Epithelial cell of prostate (primary cell): ENCODE data around the gene FKRP.
"Not testable (repeated sequence)": the region's sequence is repeated elsewhere in the genome, so short reads cannot be mapped to it uniquely, and the experiment has no call there.

Experiments used
- DNase-seq: peaks from one replicate; pipeline ENCODE4 v3.0.0-alpha.2; 2011; ENCODE audit warnings: low read depth, low spot score
- H3K27ac ChIP-seq: fragments of 450-650 bp; 2 replicates; pipeline ENCODE4 v1.5.1; 2017; ENCODE audit warnings: mild to moderate bottlenecking

Gene FKRP

GRCh38 chr19:46755077-46755852, 9.4 kb downstream of the FKRP start:
- no peak overlapping the region for H3K27ac ChIP-seq
- DNase-seq, result no peak

GRCh38 chr19:46755853-46756543, 10.1 kb downstream of the FKRP start:
- no peak for DNase-seq
- no peak overlapping the region for H3K27ac ChIP-seq

GRCh38 chr19:46756544-46756888, 10.7 kb downstream of the FKRP start:
- no peak overlapping the region for H3K27ac ChIP-seq
- DNase-seq, result no peak

GRCh38 chr19:46759206-46759605, 13.3 kb downstream of the FKRP start:
- H3K27ac ChIP-seq, result peak overlapping the region; percentile 91
- no peak for DNase-seq

- peak overlapping the region; percentile 91 for H3K27ac ChIP-seq
- DNase-seq, result no peak
These were observed 14.0 kb downstream of the FKRP start for GRCh38 chr19:46759817-46760333.

DNA sequence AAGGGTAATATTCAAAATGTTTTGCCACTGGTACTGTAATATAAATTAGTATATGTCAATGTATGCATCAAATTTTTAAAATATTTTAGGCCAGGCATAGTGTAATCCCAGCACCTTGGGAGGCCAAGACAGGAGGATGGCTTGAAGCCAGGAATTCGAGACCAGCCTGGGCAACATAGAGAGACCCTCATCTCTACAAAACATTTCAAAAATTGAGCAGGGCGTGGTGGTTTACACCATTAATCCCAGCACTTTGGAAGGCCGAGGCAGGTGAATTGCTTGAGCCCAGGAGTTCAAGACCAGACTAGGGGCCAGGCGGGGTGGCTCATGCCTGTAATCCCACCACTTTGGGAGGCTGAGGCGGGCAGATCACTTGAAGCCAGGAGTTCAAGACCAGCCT, 14.5 kb downstream of the FKRP start:
- DNase-seq, result no peak
- H3K27ac ChIP-seq, result peak overlapping the region; percentile 91

DNA sequence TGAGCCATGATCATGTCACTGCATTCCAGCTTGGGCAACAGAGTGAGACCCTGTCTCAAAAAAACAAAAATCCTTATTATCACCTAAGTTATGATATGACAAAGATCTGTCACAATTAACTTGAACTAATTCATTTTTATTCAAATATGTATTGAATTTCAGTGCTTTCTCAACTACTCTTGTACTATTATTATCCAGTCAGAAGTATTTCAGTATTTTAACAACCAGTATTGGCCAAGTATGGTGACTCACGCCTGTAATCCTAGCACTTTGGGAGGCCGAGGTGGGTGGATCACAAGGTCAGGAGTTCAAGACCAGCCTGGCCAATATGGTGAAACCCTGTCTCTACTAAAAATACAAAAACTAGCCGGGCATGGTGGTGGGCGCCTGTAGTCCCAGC, 15.0 kb downstream of the FKRP start:
- peak overlapping the region; percentile 91 for H3K27ac ChIP-seq
- DNase-seq, result not testable (repeated sequence)

DNA sequence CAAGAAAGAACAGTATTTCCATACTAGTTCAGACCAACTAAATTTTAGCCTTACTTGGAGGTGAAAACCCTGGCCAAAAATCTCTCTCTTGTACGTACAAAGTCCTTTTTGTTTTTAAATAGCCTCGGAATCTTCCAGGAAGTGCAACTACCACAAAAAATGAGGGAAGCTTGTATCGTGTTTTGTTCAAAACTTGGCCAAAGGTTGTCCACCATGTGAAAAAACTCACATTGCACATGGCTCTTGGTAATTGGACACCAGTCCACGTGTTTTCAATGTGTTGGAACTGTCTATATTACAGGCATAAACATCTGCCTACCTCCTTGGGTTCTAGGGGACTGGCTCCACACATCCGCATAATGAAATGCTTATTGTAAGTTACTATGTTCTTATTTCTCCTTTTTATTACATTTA, 15.6 kb downstream of the FKRP start:
- peak overlapping the region; percentile 91 for H3K27ac ChIP-seq
- DNase-seq, result no peak

DNA sequence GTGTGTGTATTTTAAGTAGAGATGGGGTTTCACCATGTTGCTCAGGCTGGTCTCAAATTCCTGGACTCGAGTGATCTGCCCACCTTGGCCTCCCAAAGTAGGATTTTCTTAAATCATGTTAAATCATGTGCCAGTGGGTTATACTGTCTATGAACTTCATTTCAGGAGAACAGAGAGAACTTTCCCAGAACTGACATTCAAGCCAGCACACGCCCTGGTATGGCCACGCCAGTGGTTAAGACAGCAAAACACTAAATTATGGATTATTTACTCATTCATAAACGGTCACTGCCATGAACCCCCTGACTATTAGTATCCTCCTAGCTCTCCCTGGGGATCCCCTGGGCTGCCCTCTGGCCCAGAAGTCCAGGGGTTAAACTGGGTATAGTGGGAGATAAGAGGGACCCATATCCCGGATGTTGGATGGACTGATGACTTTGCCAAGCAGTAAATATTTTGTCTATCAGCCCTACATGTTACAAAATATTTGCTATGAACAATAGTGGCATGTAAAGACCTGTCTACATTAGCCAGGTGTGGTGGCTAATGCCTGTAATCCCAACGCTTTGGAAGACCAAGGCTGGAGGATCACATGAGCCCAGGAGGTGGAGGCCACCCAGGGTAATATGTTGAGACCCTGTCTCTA, 16.5 kb downstream of the FKRP start:
- peak overlapping the region; percentile 91 for H3K27ac ChIP-seq
- peak; percentile 69 for DNase-seq

GRCh38 chr19:46764817-46765291, 19.0 kb downstream of the FKRP start:
- H3K27ac ChIP-seq, result peak overlapping the region; percentile 38
- DNase-seq, result no peak

- H3K27ac ChIP-seq, result no peak overlapping the region
- DNase-seq, result no peak
These were observed 20.9 kb downstream of the FKRP start for GRCh38 chr19:46766569-46767317.

GRCh38 chr19:46768746-46769145, 22.9 kb downstream of the FKRP start:
- DNase-seq, H3K27ac ChIP-seq: not testable (repeated sequence)

DNA sequence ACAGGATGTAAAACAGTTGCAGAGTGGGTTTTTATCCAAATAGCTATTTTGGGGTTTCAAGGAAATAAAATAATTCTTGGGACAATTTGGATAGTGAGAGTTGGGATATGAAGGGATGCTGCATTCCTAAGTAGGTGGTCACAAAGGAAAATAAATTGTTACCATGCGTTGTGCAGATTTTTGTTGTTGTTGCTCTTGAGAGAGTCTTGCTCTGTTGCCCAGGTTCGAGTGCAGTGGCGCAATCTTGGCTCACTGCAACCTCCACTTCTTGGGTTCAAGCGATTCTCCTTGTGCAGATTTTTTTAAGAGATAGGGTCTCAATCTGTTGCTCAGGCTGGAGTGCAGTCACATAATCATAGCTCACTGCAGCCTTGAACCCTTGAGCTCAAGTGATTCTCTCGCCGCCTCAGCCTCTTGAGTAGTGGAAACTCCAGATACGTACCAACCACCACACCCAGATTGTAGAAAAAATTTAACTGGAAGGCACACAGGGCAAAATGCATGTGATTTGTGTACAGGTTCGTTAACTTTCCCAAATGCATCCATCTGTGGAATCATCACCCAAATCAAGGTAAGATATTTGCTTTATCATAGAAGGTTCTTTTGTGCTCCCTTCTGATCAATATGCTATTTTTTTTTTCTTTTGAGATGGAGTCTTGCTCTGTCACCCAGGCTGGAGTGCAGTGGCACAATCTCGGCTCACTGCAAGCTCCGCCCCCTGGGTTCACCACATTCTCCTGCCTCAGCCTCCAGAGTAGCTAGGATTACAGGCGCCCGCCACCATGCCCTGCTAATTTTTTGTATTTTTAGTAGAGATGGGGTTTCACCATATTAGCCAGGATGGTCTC, 26.5 kb downstream of the FKRP start:
- DNase-seq, result no peak
- no peak overlapping the region for H3K27ac ChIP-seq

GRCh38 chr19:46773018-46773399, 27.2 kb downstream of the FKRP start:
- DNase-seq, result no peak
- no peak overlapping the region for H3K27ac ChIP-seq

GRCh38 chr19:46775642-46776258, 29.9 kb downstream of the FKRP start:
- no peak overlapping the region for H3K27ac ChIP-seq
- DNase-seq, result no peak

DNA sequence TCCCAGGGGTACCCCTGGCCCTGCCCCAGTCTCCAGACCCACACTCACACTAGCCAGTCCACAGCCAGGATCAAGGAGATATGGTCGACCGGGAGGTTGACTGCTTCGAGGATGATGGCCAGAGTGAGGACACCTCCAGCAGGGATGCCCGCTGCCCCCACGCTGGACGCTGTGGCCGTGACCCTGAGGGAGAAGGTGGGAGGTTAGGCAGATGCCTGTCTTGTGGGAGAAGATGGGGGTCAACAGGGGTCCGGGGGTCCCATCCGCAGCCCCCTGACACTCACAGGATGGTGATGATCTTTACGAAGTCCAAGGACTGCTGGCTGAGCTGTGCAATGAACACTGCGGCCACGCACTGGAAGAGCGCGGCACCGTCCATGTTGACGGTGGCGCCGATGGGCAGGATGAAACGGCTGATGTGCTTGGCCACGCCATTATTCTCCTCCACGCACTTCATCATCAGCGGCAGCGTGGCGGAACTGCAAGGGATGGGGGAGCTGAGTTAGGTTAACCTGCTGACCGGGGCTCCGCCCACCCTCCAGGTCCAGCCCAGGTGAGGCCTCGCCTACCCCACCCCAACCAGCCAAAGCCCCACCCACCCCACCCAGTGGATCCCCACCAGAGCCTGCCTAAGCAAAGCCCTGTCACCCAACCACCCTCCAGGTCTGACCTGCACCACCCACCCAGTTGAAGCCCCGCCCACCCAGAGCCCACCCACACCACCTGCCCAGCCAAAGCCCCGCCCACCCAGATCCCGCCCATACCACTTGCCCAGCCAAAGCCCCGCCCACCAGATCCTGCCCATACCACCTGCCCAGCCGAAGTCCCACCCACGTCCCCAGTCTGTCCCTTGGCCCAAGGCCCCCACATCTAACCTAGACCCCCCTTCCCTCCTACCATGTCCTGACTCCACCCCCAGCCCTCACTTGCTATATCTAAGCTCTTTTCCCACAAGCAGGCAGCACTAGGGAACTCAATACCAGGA, 31.4 kb downstream of the FKRP start:
- no peak overlapping the region for H3K27ac ChIP-seq

DNA sequence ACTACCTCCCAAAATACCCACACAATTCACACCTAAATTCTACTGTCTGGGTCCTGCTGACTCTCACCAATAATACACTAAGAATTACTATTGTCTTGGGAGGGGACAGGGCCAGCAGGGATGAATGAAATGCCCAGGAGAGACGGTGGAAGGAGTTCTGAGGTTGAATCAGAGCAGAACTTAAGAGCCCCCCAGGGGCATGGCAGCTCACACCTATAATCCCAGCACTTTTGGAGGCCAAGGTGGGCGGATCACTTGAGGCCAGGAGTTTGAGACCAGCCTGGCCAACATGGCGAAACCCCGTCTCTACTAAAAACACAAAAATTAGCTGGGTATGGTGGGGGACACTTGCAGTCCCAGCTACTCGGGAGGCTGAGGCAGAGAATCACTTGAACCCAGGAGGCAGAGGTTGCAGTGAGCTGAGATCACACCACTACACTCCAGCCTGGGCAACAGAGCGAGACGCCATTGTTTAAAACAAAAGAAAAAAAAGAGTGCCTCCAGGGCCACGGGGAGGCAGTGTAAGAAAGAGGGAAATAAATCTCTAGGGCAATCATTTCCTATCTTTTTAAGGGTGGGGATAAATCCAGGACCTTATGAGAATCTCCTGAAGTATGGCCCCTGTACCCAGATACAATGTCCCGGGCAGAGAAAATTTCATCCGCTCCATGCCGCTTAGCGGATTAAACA, 32.2 kb downstream of the FKRP start:
- H3K27ac ChIP-seq, DNase-seq: not testable (repeated sequence)

More for the DNA sequence above, 31.4 kb downstream of the FKRP start:
- no peak for DNase-seq
